C4-2B (cell line): ENCODE data around the gene TJP1.

ENCODE experiments used
- ZFX ChIP-seq: fragments of 450-650 bp; IDR thresholded peaks from 2 replicates; pipeline ENCODE4 v1.6.1; 2017
- TF ChIP-seq, protein P1 (sequence below): fragments of 450-650 bp; conservative IDR thresholded peaks from 2 replicates; pipeline ENCODE4 v1.5.1; 2017; ENCODE audit warnings: mild to moderate bottlenecking

- TF ChIP-seq, protein P1, sequence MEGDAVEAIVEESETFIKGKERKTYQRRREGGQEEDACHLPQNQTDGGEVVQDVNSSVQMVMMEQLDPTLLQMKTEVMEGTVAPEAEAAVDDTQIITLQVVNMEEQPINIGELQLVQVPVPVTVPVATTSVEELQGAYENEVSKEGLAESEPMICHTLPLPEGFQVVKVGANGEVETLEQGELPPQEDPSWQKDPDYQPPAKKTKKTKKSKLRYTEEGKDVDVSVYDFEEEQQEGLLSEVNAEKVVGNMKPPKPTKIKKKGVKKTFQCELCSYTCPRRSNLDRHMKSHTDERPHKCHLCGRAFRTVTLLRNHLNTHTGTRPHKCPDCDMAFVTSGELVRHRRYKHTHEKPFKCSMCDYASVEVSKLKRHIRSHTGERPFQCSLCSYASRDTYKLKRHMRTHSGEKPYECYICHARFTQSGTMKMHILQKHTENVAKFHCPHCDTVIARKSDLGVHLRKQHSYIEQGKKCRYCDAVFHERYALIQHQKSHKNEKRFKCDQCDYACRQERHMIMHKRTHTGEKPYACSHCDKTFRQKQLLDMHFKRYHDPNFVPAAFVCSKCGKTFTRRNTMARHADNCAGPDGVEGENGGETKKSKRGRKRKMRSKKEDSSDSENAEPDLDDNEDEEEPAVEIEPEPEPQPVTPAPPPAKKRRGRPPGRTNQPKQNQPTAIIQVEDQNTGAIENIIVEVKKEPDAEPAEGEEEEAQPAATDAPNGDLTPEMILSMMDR: no peak
- TF ChIP-seq ZFX: no peak
Observed at GRCh38 chr15:29852201-29852600, 29.9 kb upstream of the TJP1 start.
